GM23338 (cell line): Measurements from ENCODE around the gene RNU1-1. TPM values are rescaled to one million over a fixed set of nuclear protein-coding genes. Genes with fewer than 3 reads are reported as not detected.

Experiments used
- ATAC-seq: fragments of 200-7000 bp; cut with Tn5 transposase; 3 replicates; pipeline ENCODE4 v1.9.1; 2020
- DNase-seq: peaks from one replicate; pipeline ENCODE4 v3.0.0-alpha.2; 2015; ENCODE audit warnings: low spot score
- H2AFZ ChIP-seq: fragments of 200-600 bp; sonication (generic); 2 replicates; pipeline ENCODE4 v1.8.0; 2016; ENCODE audit warnings: antibody characterized with exemption, mild to moderate bottlenecking, moderate library complexity
- H3F3A ChIP-seq: fragments of 200-600 bp; sonication (generic); replicated peaks from 2 replicates; pipeline ENCODE4 v1.8.0; 2017; ENCODE audit warnings: antibody characterized with exemption, mixed run types, low read depth
- H3K27ac ChIP-seq: fragments of 200-600 bp; sonication (generic); 2 replicates; pipeline ENCODE4 v1.6.1; 2016; ENCODE audit warnings: low read depth
- H3K27me3 ChIP-seq: fragments of 200-600 bp; sonication (generic); 2 replicates; pipeline ENCODE4 v1.8.0; 2016; ENCODE audit warnings: mild to moderate bottlenecking, mixed run types, moderate library complexity; ENCODE audit not compliant: insufficient read depth
- H3K36me3 ChIP-seq: fragments of 200-600 bp; sonication (generic); 2 replicates; pipeline ENCODE4 v1.8.0; 2016; ENCODE audit warnings: mild to moderate bottlenecking; ENCODE audit not compliant: insufficient read depth
- H3K4me1 ChIP-seq: fragments of 200-600 bp; sonication (generic); 2 replicates; pipeline ENCODE4 v1.8.0; 2016; ENCODE audit warnings: mild to moderate bottlenecking, moderate library complexity; ENCODE audit not compliant: insufficient read depth
- H3K4me2 ChIP-seq: fragments of 200-600 bp; sonication (generic); 2 replicates; pipeline ENCODE4 v1.7.1; 2017; ENCODE audit warnings: mixed run types
- H3K4me3 ChIP-seq: fragments of 200-600 bp; sonication (generic); 2 replicates; pipeline ENCODE4 v1.6.1; 2016; ENCODE audit warnings: mixed run types
- H3K79me2 ChIP-seq: fragments of 200-600 bp; sonication (generic); replicated peaks from 2 replicates; pipeline ENCODE4 v1.8.0; 2017; ENCODE audit warnings: mild to moderate bottlenecking; ENCODE audit not compliant: insufficient read depth
- H3K9me2 ChIP-seq: fragments of 200-600 bp; sonication (generic); 2 replicates; pipeline ENCODE4 v1.8.0; 2017; ENCODE audit not compliant: insufficient read depth
- H4K20me1 ChIP-seq: fragments of 200-600 bp; sonication (generic); replicated peaks from 2 replicates; pipeline ENCODE4 v1.8.0; 2017; ENCODE audit warnings: mild to moderate bottlenecking; ENCODE audit not compliant: insufficient read depth
- H3K27ac Mint-ChIP-seq: 2 replicates; pipeline ENCODE4 v1.8.0; 2020; ENCODE audit warnings: inconsistent platforms, mild to moderate bottlenecking, moderate library complexity, mixed read lengths
- H3K27me3 Mint-ChIP-seq: 3 replicates; pipeline ENCODE4 v1.8.0; 2022; ENCODE audit warnings: low read depth, mild to moderate bottlenecking, moderate library complexity, mixed read lengths, inconsistent platforms; ENCODE audit not compliant: insufficient read depth, poor library complexity
- H3K36me3 Mint-ChIP-seq: 3 replicates; pipeline ENCODE4 v1.8.0; 2021; ENCODE audit warnings: low read depth, mild to moderate bottlenecking, inconsistent platforms, moderate library complexity, mixed read lengths
- H3K4me1 Mint-ChIP-seq: 3 replicates; pipeline ENCODE4 v1.8.0; 2020; ENCODE audit warnings: mild to moderate bottlenecking, inconsistent platforms, mixed read lengths
- H3K4me3 Mint-ChIP-seq: 3 replicates; pipeline ENCODE4 v1.8.0; 2021; ENCODE audit warnings: moderate library complexity, mild to moderate bottlenecking, inconsistent platforms, mixed read lengths
- H3K9me3 Mint-ChIP-seq: 3 replicates; pipeline ENCODE4 v1.8.0; 2020; ENCODE audit warnings: moderate library complexity, mild to moderate bottlenecking, inconsistent platforms, mixed read lengths
- CREB1 ChIP-seq: fragments of 250-450 bp; sonication (Bioruptor Pico); IDR thresholded peaks from 2 replicates; pipeline ENCODE4 v1.5.0; 2020; ENCODE audit warnings: low read depth, mild to moderate bottlenecking, moderate library complexity
- EZH2 ChIP-seq: fragments of 200-600 bp; sonication (generic); IDR thresholded peaks from one replicate; pipeline ENCODE4 v1.8.0; 2017; ENCODE audit warnings: antibody characterized with exemption, mild to moderate bottlenecking, low read depth; ENCODE audit not compliant: unreplicated experiment
- EZH2phosphoT487 ChIP-seq: fragments of 200-600 bp; sonication (generic); IDR thresholded peaks from one replicate; pipeline ENCODE4 v1.8.1; 2018; ENCODE audit warnings: antibody characterized with exemption; ENCODE audit not compliant: unreplicated experiment
- JUNB ChIP-seq: IDR thresholded peaks from one replicate; pipeline ENCODE4 v1.6.1; 2016; ENCODE audit warnings: antibody characterized with exemption; ENCODE audit not compliant: unreplicated experiment
- NANOG ChIP-seq: IDR thresholded peaks from 2 replicates; pipeline ENCODE4 v1.6.1; 2016; ENCODE audit warnings: antibody characterized with exemption, borderline replicate concordance
- POLR2AphosphoS5 ChIP-seq: IDR thresholded peaks from 2 replicates; pipeline ENCODE4 v1.6.1; 2016; ENCODE audit warnings: antibody characterized with exemption, low read depth
- STAT1 ChIP-seq: IDR thresholded peaks from one replicate; pipeline ENCODE4 v1.6.1; 2016; ENCODE audit warnings: antibody characterized with exemption; ENCODE audit not compliant: unreplicated experiment
- ZNF114 ChIP-seq: fragments of 250-450 bp; sonication (Bioruptor Pico); IDR thresholded peaks from 2 replicates; pipeline ENCODE4 v1.5.0; 2020; ENCODE audit warnings: mild to moderate bottlenecking, moderate library complexity
- ZNF331 ChIP-seq: fragments of 250-450 bp; sonication (Bioruptor Pico); IDR thresholded peaks from 2 replicates; pipeline ENCODE4 v1.5.0; 2020; ENCODE audit warnings: low read depth, mild to moderate bottlenecking, moderate library complexity
- polyA plus RNA-seq: library from polyadenylated mRNA; unstranded; fragments of >200 nt; fragmentation: Nextera tagmentation; extraction: Ambion mirVana; gene quantifications from 2 replicates; pipeline ENCODE4 v1.2.1, GENCODE V29; 2016
- total RNA-seq: library from RNA; depleted of rRNA; stranded (reverse); fragments of >200 nt; shearing (Covaris generic); gene quantifications from 2 replicates; pipeline ENCODE4 v1.2.3, GENCODE V29; 2014
- TF ChIP-seq, protein P1 (sequence below), 2 experiments: fragments of 200-600 bp in 1 of 2; sonication (generic) in 1 of 2; conservative IDR thresholded peaks; 2 replicates each; pipeline versions ENCODE4 v1.5.1 to v1.6.1; 2016 to 2017; ENCODE audit warnings: antibody characterized with exemption in 2 of 2, low read depth in 2 of 2, mild to moderate bottlenecking in 2 of 2, moderate library complexity in 1 of 2
- TF ChIP-seq, protein P2 (sequence below): IDR thresholded peaks from 2 replicates; pipeline ENCODE4 v1.6.1; 2016; ENCODE audit warnings: antibody characterized with exemption
- TF ChIP-seq, protein P3 (sequence below): fragments of 250-450 bp; sonication (Bioruptor Pico); IDR thresholded peaks from 2 replicates; pipeline ENCODE4 v1.5.0; 2020; ENCODE audit warnings: mild to moderate bottlenecking, moderate library complexity

The RNU1-1 gene
- total and polyA plus RNA-seq, 2 experiments from 2014 or later, result not detected

DNA sequence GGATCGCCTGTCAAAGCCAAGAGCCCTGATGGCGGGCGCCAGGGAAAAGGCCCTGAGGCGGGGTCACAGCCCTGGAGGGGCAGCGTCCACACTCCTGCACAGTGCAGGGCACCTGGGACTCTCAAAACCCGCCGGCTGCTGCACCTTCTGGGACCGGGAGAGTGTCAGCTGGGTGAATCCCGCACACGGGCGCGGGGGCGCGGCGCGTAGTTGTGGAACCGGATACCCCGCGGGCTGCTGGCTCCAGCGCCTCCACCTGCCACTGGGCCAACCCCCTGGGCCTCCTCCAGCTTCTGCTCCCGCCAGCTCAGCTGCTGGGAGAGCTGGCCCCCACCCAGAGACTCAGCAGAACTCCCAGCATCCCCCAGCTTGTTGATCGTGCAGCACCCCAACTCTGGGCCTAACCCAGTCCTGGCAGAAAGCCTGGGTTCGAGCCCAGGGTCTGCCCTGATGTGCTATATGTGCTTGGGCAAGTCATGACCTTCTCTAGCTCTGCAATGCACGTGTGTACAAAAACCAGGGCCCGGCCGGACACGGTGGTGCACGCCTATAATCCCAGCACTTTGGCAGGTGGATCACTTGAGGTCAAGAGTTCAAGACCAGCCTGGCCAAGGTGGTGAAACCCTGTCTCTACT is 39.8 kb downstream of the RNU1-1 start (continued):
- TF ChIP-seq, protein P1, sequence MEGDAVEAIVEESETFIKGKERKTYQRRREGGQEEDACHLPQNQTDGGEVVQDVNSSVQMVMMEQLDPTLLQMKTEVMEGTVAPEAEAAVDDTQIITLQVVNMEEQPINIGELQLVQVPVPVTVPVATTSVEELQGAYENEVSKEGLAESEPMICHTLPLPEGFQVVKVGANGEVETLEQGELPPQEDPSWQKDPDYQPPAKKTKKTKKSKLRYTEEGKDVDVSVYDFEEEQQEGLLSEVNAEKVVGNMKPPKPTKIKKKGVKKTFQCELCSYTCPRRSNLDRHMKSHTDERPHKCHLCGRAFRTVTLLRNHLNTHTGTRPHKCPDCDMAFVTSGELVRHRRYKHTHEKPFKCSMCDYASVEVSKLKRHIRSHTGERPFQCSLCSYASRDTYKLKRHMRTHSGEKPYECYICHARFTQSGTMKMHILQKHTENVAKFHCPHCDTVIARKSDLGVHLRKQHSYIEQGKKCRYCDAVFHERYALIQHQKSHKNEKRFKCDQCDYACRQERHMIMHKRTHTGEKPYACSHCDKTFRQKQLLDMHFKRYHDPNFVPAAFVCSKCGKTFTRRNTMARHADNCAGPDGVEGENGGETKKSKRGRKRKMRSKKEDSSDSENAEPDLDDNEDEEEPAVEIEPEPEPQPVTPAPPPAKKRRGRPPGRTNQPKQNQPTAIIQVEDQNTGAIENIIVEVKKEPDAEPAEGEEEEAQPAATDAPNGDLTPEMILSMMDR (conservative IDR thresholded peaks at IDR 0.05; ENCODE audit: low read depth in 2 of 2), result no peak
- TF ChIP-seq, protein P2, sequence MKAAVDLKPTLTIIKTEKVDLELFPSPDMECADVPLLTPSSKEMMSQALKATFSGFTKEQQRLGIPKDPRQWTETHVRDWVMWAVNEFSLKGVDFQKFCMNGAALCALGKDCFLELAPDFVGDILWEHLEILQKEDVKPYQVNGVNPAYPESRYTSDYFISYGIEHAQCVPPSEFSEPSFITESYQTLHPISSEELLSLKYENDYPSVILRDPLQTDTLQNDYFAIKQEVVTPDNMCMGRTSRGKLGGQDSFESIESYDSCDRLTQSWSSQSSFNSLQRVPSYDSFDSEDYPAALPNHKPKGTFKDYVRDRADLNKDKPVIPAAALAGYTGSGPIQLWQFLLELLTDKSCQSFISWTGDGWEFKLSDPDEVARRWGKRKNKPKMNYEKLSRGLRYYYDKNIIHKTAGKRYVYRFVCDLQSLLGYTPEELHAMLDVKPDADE, result no peak
- TF ChIP-seq ZNF331 (CRISPR knock-in tag), result no peak
- no peak for TF ChIP-seq JUNB
- TF ChIP-seq STAT1, result no peak
- no peak for TF ChIP-seq EZH2phosphoT487

DNA sequence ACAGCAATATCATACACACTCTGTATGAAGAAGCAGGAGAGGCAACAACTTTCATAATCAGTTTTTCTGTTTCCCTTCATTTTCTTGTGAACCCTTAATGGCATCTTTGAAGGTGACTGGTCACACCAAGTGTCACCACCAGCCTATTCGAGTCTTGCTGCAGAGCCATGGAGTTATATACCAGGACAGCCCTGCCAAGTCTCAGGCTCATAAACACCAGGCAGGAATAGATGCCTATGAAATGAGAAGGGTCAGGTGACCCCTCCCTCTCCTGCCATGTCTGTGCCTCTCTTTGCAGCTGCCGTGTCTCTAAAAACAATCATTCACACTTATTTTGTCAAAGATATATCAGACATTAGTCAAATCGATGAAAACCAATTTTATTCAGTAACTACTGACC is 45.5 kb downstream of the RNU1-1 start:
- H3K4me2 ChIP-seq, result no peak overlapping the region
- H3K4me1 Mint-ChIP-seq, result no peaks in the 10 kb centered on the region
- TF ChIP-seq STAT1 (no peak), POLR2AphosphoS5 (no peak), JUNB (no peak), ZNF114 (no peak), CREB1 (CRISPR knock-in tag) (no peak), EZH2 (no peak), NANOG (no peak)
- TF ChIP-seq, protein P3, sequence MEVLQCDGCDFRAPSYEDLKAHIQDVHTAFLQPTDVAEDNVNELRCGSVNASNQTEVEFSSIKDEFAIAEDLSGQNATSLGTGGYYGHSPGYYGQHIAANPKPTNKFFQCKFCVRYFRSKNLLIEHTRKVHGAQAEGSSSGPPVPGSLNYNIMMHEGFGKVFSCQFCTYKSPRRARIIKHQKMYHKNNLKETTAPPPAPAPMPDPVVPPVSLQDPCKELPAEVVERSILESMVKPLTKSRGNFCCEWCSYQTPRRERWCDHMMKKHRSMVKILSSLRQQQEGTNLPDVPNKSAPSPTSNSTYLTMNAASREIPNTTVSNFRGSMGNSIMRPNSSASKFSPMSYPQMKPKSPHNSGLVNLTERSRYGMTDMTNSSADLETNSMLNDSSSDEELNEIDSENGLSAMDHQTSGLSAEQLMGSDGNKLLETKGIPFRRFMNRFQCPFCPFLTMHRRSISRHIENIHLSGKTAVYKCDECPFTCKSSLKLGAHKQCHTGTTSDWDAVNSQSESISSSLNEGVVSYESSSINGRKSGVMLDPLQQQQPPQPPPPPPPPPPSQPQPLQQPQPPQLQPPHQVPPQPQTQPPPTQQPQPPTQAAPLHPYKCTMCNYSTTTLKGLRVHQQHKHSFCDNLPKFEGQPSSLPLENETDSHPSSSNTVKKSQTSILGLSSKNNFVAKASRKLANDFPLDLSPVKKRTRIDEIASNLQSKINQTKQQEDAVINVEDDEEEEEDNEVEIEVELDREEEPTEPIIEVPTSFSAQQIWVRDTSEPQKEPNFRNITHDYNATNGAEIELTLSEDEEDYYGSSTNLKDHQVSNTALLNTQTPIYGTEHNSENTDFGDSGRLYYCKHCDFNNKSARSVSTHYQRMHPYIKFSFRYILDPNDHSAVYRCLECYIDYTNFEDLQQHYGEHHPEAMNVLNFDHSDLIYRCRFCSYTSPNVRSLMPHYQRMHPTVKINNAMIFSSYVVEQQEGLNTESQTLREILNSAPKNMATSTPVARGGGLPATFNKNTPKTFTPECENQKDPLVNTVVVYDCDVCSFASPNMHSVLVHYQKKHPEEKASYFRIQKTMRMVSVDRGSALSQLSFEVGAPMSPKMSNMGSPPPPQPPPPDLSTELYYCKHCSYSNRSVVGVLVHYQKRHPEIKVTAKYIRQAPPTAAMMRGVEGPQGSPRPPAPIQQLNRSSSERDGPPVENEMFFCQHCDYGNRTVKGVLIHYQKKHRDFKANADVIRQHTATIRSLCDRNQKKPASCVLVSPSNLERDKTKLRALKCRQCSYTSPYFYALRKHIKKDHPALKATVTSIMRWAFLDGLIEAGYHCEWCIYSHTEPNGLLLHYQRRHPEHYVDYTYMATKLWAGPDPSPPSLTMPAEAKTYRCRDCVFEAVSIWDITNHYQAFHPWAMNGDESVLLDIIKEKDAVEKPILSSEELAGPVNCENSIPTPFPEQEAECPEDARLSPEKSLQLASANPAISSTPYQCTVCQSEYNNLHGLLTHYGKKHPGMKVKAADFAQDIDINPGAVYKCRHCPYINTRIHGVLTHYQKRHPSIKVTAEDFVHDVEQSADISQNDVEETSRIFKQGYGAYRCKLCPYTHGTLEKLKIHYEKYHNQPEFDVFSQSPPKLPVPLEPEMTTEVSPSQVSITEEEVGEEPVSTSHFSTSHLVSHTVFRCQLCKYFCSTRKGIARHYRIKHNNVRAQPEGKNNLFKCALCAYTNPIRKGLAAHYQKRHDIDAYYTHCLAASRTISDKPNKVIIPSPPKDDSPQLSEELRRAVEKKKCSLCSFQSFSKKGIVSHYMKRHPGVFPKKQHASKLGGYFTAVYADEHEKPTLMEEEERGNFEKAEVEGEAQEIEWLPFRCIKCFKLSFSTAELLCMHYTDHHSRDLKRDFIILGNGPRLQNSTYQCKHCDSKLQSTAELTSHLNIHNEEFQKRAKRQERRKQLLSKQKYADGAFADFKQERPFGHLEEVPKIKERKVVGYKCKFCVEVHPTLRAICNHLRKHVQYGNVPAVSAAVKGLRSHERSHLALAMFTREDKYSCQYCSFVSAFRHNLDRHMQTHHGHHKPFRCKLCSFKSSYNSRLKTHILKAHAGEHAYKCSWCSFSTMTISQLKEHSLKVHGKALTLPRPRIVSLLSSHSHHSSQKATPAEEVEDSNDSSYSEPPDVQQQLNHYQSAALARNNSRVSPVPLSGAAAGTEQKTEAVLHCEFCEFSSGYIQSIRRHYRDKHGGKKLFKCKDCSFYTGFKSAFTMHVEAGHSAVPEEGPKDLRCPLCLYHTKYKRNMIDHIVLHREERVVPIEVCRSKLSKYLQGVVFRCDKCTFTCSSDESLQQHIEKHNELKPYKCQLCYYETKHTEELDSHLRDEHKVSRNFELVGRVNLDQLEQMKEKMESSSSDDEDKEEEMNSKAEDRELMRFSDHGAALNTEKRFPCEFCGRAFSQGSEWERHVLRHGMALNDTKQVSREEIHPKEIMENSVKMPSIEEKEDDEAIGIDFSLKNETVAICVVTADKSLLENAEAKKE, result no peak
- TF ChIP-seq, protein P1 (conservative IDR thresholded peaks at IDR 0.05; ENCODE audit: low read depth in 2 of 2), result no peak
- TF ChIP-seq, protein P2, result no peak

More for the DNA sequence above, 45.5 kb downstream of the RNU1-1 start:
- H4K20me1 ChIP-seq, result peaks cover 13% of the 10 kb centered on the region
- Mint-ChIP-seq H3K27me3 (no peaks in the 10 kb centered on the region), H3K27ac (no peak overlapping the region), H3K9me3 (no peaks in the 10 kb centered on the region), H3K36me3 (peaks cover 2% of the 10 kb centered on the region; the same call in 1 of the 3 replicates), H3K4me3 (no peak overlapping the region)
- H3F3A ChIP-seq, result no peaks in the 10 kb centered on the region
- ATAC-seq (no peak), DNase-seq (no peak)
- no peaks in the 10 kb centered on the region for H3K79me2 ChIP-seq
- no peak overlapping the region for H3K4me3 ChIP-seq
- H3K27ac ChIP-seq, result no peak overlapping the region
- H3K36me3 ChIP-seq, result peaks cover 4% of the 10 kb centered on the region; the same call in 1 of the 2 replicates
- H3K27me3 ChIP-seq, result no peaks in the 10 kb centered on the region
- no peaks in the 10 kb centered on the region for H3K9me2 ChIP-seq
- H3K4me1 ChIP-seq, result no peaks in the 10 kb centered on the region
- no peak overlapping the region for H2AFZ ChIP-seq
